HL-60 (cell line): ENCODE results near the gene AGMAT.
A peak's percentile ranks its signal among the peaks of the same experiment; 100 is the strongest.

Experiments used
- DNase-seq, 2 experiments: peaks; one replicate each; pipeline ENCODE4 v3.0.0-alpha.2; 2010 to 2020; ENCODE audit warnings: low read depth in 1 of 2, low spot score in 1 of 2
- H3K27ac ChIP-seq: fragments of 250-450 bp; sonication (Bioruptor Pico); replicated peaks from 2 replicates; pipeline ENCODE4 v1.5.1; 2020; ENCODE audit warnings: mild to moderate bottlenecking, moderate library complexity
- H3K27me3 ChIP-seq: fragments of 250-450 bp; sonication (Bioruptor Pico); 2 replicates; pipeline ENCODE4 v1.5.1; 2021; ENCODE audit warnings: mild to moderate bottlenecking, moderate library complexity; ENCODE audit not compliant: insufficient read depth, poor library complexity, severe bottlenecking
- H3K4me3 ChIP-seq: replicated peaks from 2 replicates; pipeline ENCODE4 v1.5.1; 2011; ENCODE audit warnings: mild to moderate bottlenecking, control low read depth, low read length; ENCODE audit not compliant: insufficient read depth
- CTCF ChIP-seq: IDR thresholded peaks from one replicate; pipeline ENCODE4 v1.5.1; 2011; ENCODE audit warnings: low read length, control low read depth, inconsistent platforms; ENCODE audit not compliant: insufficient read depth
- GABPA ChIP-seq: IDR thresholded peaks from 2 replicates; pipeline ENCODE4 v1.6.1; 2012; ENCODE audit warnings: low read depth
- POLR2AphosphoS5 ChIP-seq: IDR thresholded peaks from 2 replicates; pipeline ENCODE4 v1.6.1; 2012; ENCODE audit warnings: low read depth
- REST ChIP-seq: IDR thresholded peaks from 2 replicates; pipeline ENCODE4 v1.6.1; 2012; ENCODE audit warnings: low read depth; ENCODE audit not compliant: insufficient replicate concordance
- SPI1 ChIP-seq: IDR thresholded peaks from 2 replicates; pipeline ENCODE4 v1.6.1; 2012; ENCODE audit warnings: low read depth, mild to moderate bottlenecking, borderline replicate concordance

The AGMAT gene

GRCh38 chr1:15618077-15618654 is 33.3 kb upstream of the AGMAT start:
- Histone ChIP-seq H3K4me3 (peak overlapping the region; percentile 81), H3K27me3 (no peaks in the 10 kb centered on the region), H3K27ac (peak overlapping the region; percentile 82)
- DNase-seq: peak in 1 of 2 experiments; percentile 3
- TF ChIP-seq SPI1 (0 out of 2 replicates have a peak, but pooled peaks have one; percentile 3), REST (no peak)

GRCh38 chr1:15617173-15618076 is 32.6 kb upstream of the AGMAT start, which contains the start of gene DDI2:
Gene DDI2 (plus strand): TSS chr1:15617458. CDS start chr1:15617671, 213 bp downstream.
- Histone ChIP-seq H3K27me3 (no peaks in the 10 kb centered on the region), H3K27ac (peak within 1 kb of the TSS; percentile 82), H3K4me3 (peak within 1 kb of the TSS; percentile 81)
- DNase-seq: peak; percentile 90 to 97
- peak; percentile 66; the same call in 1 of the 2 replicates for TF ChIP-seq POLR2AphosphoS5
- TF ChIP-seq CTCF: no peak
- peak; percentile 64 for TF ChIP-seq SPI1
- no peak for TF ChIP-seq REST
- TF ChIP-seq GABPA: no peak

GRCh38 chr1:15616373-15617172 is 31.7 kb upstream of the AGMAT start:
- Histone ChIP-seq H3K4me3 (peak overlapping the region; percentile 47), H3K27me3 (no peaks in the 10 kb centered on the region), H3K27ac (peak overlapping the region; percentile 38; the same call in 1 of the 2 replicates)
- DNase-seq: no peak
- TF ChIP-seq CTCF (no peak), REST (no peak), SPI1 (no peak), POLR2AphosphoS5 (no peak), GABPA (no peak)
